IPS-20b (cell line): Measurements from ENCODE around the gene TMEM200C.
A peak's percentile ranks its signal among the peaks of the same experiment; 100 is the strongest.

Source experiments
- H3K27ac ChIP-seq: one replicate; pipeline ENCODE4 v1.5.1; 2013; ENCODE audit warnings: low read length
- H3K27me3 ChIP-seq: 2 replicates; pipeline ENCODE4 v1.6.1; 2013; ENCODE audit warnings: mild to moderate bottlenecking, low read length, inconsistent platforms; ENCODE audit not compliant: insufficient read depth
- H3K36me3 ChIP-seq: 2 replicates; pipeline ENCODE4 v1.6.1; 2013; ENCODE audit warnings: low read depth, mild to moderate bottlenecking, inconsistent platforms, low read length, moderate library complexity; ENCODE audit not compliant: insufficient read depth
- H3K4me1 ChIP-seq: 2 replicates; pipeline ENCODE4 v1.6.1; 2013; ENCODE audit warnings: mild to moderate bottlenecking, control low read depth, inconsistent platforms, low read length, moderate library complexity; ENCODE audit not compliant: insufficient read depth
- H3K4me3 ChIP-seq: 2 replicates; pipeline ENCODE4 v1.5.1; 2013; ENCODE audit warnings: mild to moderate bottlenecking, low read length, inconsistent platforms
- H3K9ac ChIP-seq: 2 replicates; pipeline ENCODE4 v1.6.1; 2013; ENCODE audit warnings: low read depth, mild to moderate bottlenecking, inconsistent platforms, low read length, moderate library complexity
- H3K9me3 ChIP-seq: 2 replicates; pipeline ENCODE4 v1.6.1; 2013; ENCODE audit warnings: mild to moderate bottlenecking, low read depth, low read length, inconsistent platforms; ENCODE audit not compliant: insufficient read depth

The TMEM200C gene

GRCh38 chr18:5914016-5914415 is 18.7 kb upstream of the TMEM200C start:
- Histone ChIP-seq H3K4me3 (no peak overlapping the region), H3K27me3 (no peaks in the 10 kb centered on the region), H3K9me3 (no peaks in the 10 kb centered on the region), H3K4me1 (peaks cover 5% of the 10 kb centered on the region; the same call in 1 of the 2 replicates), H3K9ac (no peak overlapping the region), H3K27ac (no peak overlapping the region), H3K36me3 (no peaks in the 10 kb centered on the region)

GRCh38 chr18:5912566-5912965 is 17.2 kb upstream of the TMEM200C start:
- no peaks in the 10 kb centered on the region for H3K27me3 ChIP-seq
- H3K27ac ChIP-seq: no peak overlapping the region
- no peak overlapping the region for H3K9ac ChIP-seq
- no peaks in the 10 kb centered on the region for H3K9me3 ChIP-seq
- peaks cover 11% of the 10 kb centered on the region; the same call in 1 of the 2 replicates for H3K4me1 ChIP-seq
- no peak overlapping the region for H3K4me3 ChIP-seq
- no peaks in the 10 kb centered on the region for H3K36me3 ChIP-seq

GRCh38 chr18:5909125-5909524 is 13.8 kb upstream of the TMEM200C start:
- Histone ChIP-seq H3K9ac (no peak overlapping the region), H3K27me3 (no peaks in the 10 kb centered on the region), H3K4me3 (no peak overlapping the region)

GRCh38 chr18:5903386-5903785 is 8.1 kb upstream of the TMEM200C start:
- H3K4me1 ChIP-seq: no peaks in the 10 kb centered on the region; the same call in 1 of the 2 replicates
- H3K27ac ChIP-seq: no peak overlapping the region
- no peaks in the 10 kb centered on the region for H3K36me3 ChIP-seq
- H3K4me3 ChIP-seq: no peak overlapping the region
- H3K9me3 ChIP-seq: no peaks in the 10 kb centered on the region
- no peaks in the 10 kb centered on the region for H3K27me3 ChIP-seq
- H3K9ac ChIP-seq: no peak overlapping the region

More at GRCh38 chr18:5909125-5909524, 13.8 kb upstream of the TMEM200C start:
- H3K4me1 ChIP-seq: peaks cover 11% of the 10 kb centered on the region; the same call in 1 of the 2 replicates
- H3K27ac ChIP-seq: no peak overlapping the region
- no peaks in the 10 kb centered on the region for H3K36me3 ChIP-seq
- no peaks in the 10 kb centered on the region for H3K9me3 ChIP-seq

GRCh38 chr18:5900262-5900661 is 4.9 kb upstream of the TMEM200C start:
- no peak overlapping the region for H3K27ac ChIP-seq
- no peak overlapping the region for H3K4me3 ChIP-seq
- no peak overlapping the region for H3K9ac ChIP-seq
- H3K4me1 ChIP-seq: peaks cover 8% of the 10 kb centered on the region; the same call in 1 of the 2 replicates
- H3K36me3 ChIP-seq: no peaks in the 10 kb centered on the region
- H3K27me3 ChIP-seq: peaks cover 16% of the 10 kb centered on the region
- no peaks in the 10 kb centered on the region for H3K9me3 ChIP-seq

GRCh38 chr18:5899835-5900234 is 4.5 kb upstream of the TMEM200C start:
- H3K4me1 ChIP-seq: peaks cover 8% of the 10 kb centered on the region; the same call in 1 of the 2 replicates
- H3K4me3 ChIP-seq: no peak overlapping the region
- H3K9me3 ChIP-seq: no peaks in the 10 kb centered on the region
- no peaks in the 10 kb centered on the region for H3K36me3 ChIP-seq
- peaks cover 16% of the 10 kb centered on the region for H3K27me3 ChIP-seq
- no peak overlapping the region for H3K27ac ChIP-seq
- H3K9ac ChIP-seq: no peak overlapping the region

- peaks cover 50% of the 10 kb centered on the region for H3K27me3 ChIP-seq
- H3K36me3 ChIP-seq: no peaks in the 10 kb centered on the region
- peak overlapping the region; percentile 87 for H3K4me3 ChIP-seq
- H3K27ac ChIP-seq: peak overlapping the region; percentile 74
- no peaks in the 10 kb centered on the region for H3K9me3 ChIP-seq
- H3K9ac ChIP-seq: peak overlapping the region; percentile 91; the same call in 1 of the 2 replicates
- peaks cover 22% of the 10 kb centered on the region; the same call in 1 of the 2 replicates for H3K4me1 ChIP-seq
These were observed 786 bp upstream of the TMEM200C start for GRCh38 chr18:5895876-5896740.

GRCh38 chr18:5894611-5895298 is 567 bp downstream of the TMEM200C start:
- Histone ChIP-seq H3K9me3 (no peaks in the 10 kb centered on the region), H3K36me3 (no peaks in the 10 kb centered on the region), H3K27ac (no peak overlapping the region), H3K27me3 (peaks cover 58% of the 10 kb centered on the region), H3K4me1 (peaks cover 22% of the 10 kb centered on the region; the same call in 1 of the 2 replicates), H3K9ac (peak overlapping the region; percentile 82; the same call in 1 of the 2 replicates), H3K4me3 (peak overlapping the region; percentile 91)

GRCh38 chr18:5893956-5894610 is 1.2 kb downstream of the TMEM200C start:
- Histone ChIP-seq H3K27me3 (peaks cover 61% of the 10 kb centered on the region), H3K27ac (no peak overlapping the region), H3K4me3 (peak overlapping the region; percentile 91), H3K4me1 (peaks cover 22% of the 10 kb centered on the region; the same call in 1 of the 2 replicates), H3K36me3 (no peaks in the 10 kb centered on the region), H3K9ac (peak overlapping the region; percentile 82; the same call in 1 of the 2 replicates), H3K9me3 (no peaks in the 10 kb centered on the region)

- peaks cover 61% of the 10 kb centered on the region for H3K27me3 ChIP-seq
- H3K27ac ChIP-seq: no peak overlapping the region
- H3K9ac ChIP-seq: no peak overlapping the region
- H3K36me3 ChIP-seq: no peaks in the 10 kb centered on the region
- peaks cover 22% of the 10 kb centered on the region; the same call in 1 of the 2 replicates for H3K4me1 ChIP-seq
- H3K9me3 ChIP-seq: no peaks in the 10 kb centered on the region
- no peak overlapping the region; the same call in 1 of the 2 replicates for H3K4me3 ChIP-seq
These were observed 2.4 kb downstream of the TMEM200C start for GRCh38 chr18:5892823-5893431.

GRCh38 chr18:5891854-5892215 is 3.5 kb downstream of the TMEM200C start:
- Histone ChIP-seq H3K27me3 (peaks cover 53% of the 10 kb centered on the region), H3K9ac (no peak overlapping the region), H3K36me3 (no peaks in the 10 kb centered on the region), H3K4me3 (peak overlapping the region; percentile 67; the same call in 1 of the 2 replicates), H3K27ac (no peak overlapping the region), H3K9me3 (no peaks in the 10 kb centered on the region), H3K4me1 (peaks cover 19% of the 10 kb centered on the region; the same call in 1 of the 2 replicates)
